ENCODE results near the gene SH3GL1.

SH3GL1 gene

DNA sequence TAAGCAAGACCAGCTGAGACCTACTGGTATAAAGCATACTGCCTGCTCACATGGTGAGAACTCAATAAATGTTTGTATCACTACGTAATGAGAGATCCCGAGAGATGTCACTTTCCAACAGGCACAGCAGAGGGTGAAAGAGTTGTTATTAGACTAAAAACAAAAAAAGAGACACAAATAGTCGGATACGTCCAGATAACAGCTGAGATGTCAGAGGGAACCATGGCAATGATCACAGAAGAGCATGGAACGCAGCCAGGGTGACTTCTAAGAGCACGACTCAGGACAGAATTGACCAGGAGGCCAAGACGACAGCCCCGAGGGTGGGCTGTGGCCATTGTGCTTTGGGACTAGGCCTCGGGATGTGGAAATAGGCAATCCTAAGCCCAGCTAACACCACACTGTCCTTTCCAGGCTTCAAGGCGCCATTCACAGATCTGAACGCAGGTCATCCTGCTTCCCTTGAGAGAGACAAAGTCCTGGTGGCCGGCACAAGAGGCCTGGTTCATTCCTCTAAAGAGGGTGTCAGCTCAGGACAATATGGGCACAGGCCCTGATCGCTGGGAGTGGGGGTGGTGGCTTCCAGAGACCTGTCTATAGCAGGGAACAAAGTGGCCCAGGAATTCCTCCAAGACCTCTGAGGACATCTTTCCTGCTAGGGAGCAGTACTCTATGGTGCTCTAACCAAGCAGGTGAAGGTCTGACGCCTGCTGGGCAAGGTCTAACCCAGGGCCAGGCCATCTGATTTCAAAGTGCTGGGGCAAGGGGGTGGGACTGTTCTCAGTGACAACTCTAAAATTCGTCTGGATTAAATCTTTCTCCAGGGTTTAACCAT is 3.2 kb downstream of the SH3GL1 start:
- DNase-seq (ENCODE audit: low spot score), result no peak

DNA sequence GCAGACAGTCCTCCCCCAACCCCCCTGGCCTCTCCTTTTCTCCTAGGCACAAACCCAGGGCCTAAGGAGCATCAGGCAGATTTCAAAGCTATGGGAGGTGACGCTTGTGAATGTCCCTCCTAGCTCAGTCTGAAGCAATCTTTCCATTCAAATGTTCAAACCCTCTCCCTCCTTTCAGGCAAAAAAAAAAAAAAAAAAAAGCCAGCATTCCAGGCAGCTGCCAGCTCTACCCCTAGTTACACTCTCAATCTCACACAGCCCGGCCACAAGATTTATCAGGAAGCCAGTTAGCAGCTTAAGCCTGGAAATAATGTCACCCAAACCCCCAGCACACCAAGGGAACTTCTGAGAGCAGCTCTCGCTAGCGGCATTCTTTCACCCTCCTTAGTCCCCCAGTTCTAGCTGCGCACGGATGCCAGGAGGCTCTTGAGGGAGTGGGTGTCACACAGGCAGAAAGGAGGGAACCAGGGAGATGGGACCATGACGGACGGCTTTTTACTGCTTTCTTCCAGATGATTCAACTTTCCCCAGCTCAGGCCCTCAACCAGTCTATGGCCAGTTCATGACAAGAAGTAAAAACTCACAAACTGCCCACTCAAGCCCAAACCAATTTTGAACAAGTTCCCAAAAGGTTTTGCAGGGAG is 6.3 kb downstream of the SH3GL1 start:
- no peak for DNase-seq (ENCODE audit: low spot score)

DNA sequence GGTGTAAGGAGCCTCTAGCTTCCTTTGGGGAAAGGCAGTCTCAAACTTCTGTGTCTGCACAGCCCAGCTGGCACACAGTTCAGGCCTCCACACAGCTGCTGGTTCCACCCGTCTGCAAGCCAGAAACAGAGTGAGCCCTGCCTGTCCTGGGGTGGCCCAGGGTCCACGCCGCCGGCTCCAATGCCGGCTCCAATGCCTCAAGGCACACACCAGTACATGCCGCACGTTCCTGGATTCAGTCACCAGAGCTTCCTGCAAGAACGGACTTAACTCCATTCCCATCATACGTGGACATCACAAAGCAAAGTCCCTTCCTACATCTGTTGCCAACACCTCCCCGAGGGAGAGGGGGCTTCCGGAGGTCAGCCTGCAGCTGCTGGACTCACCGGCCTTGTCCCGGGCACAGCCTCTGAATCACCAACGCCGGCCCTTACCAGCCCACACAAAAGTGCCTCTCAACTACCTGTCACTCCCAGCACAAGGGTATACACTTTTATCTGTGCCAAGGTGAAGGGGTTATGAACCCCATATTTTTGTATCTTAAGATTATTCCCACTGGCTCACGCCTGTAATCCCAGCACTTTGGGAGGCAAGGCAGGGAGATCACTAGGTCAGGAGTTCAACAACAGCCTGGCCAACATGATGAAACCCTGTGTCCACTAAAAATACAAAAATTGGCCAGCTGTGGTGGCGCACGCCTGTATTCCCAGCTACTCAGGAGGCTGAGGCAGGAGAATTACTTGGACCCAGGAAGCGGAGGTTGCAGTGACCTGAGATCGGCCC is 8.5 kb downstream of the SH3GL1 start:
- peak; percentile 58 for DNase-seq (ENCODE audit: low spot score)

DNA sequence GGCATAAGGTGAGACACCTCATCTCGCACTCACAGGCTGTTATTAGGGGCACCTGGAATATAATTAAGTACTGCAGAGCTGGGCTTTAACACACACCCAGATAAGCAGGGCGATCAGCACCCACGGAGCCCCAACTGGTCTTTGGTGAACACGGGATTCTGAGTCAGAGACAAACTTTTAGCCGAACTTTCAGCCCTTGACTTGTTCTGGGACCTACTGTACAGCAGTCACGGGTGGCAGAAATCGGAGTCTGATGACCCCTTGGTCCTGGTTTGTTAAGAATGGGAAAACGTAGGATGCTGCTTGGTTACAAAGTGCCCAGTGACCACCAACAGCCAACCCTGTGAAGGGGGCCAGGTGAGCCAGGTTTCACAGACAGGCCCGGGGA is 9.0 kb downstream of the SH3GL1 start:
- no peak for DNase-seq (ENCODE audit: low spot score)

DNA sequence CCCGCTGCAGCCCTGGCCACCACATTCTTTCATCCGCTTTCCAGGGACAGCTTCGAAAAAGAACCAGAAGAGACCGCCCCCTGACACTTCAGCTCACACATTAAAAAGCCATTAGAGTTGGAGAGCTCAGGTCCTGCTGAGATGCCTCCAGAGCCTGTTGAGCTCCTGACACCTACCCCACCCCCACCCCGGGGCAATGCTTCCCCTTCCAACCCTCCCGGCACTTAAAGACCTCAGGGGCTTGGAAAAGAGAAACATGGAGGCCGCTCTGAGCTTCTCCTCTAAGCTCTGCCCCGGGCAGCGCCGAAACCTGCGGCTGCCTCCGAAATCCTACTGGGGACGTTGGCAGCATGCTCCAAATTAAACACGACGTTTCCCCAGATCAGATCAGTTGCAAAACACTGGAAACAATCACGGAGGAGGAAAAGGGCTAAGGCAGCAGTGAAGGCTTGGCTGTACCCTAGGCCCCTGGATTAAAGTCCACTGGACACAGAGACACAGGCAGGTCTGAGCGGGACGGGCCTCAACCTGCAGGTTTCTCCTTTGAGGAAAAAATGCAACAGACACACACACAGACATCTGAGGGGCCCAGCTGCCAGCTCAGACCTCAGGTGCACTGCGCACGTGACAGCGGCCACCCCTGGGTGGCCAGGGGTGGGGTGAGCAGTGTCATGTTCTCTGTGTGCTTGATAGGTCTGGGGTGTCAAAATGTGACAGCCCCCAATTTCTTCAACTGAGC is 9.6 kb downstream of the SH3GL1 start:
- DNase-seq (ENCODE audit: low spot score), result no peak

DNA sequence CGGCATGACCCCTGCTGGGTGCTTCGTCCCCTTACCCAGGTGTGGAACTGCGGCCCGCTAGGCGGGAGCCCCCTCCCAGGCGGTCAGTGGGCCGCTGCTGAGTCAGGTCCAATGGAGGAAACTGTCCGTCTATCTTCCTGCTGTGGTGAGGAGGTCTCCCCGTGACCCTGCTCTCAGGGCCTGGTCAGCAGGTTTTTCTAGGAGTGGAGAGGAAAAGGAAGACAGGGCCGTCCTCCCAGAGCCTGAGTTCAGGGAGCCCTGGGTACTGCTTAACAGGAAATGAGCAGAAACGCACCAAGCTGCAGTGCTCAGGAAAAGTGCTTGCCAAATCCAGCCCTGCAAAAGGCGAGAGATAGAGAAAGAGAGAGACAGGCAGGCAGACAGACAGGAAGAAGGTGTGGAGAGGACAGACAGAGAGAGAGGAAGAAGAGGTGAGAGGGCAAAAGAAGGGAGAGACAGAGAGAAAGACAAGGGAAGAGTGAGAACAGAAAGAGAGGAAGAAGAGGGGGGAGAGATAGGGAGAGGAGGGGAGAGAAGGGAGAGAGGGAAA is 10.3 kb downstream of the SH3GL1 start:
- peak; percentile 46 for DNase-seq (ENCODE audit: low spot score)

DNA sequence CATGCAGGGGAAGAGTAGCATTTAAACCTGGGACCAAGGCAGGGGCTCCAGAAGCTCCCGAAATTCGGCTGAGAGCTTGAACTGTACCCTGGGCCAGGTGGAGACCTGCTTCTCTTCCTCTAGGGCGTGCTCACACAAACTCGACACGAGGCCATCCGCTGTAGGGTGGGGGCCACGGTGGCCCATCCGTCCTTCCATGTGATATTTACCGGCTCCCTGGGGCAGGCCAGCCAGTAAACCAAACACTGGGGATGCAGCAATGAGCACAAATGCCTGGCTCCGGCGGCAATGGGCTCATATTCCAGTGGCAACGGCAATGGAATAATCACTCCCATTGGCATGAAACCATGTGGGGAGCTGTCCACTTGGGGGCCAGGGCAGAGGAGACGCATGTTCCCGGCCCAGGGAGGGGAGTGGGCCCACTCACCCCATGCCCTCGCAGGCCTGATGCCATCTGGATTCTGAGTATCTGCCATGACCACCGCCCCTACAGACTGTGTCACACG is 10.8 kb downstream of the SH3GL1 start:
- DNase-seq (ENCODE audit: low spot score), result no peak

DNA sequence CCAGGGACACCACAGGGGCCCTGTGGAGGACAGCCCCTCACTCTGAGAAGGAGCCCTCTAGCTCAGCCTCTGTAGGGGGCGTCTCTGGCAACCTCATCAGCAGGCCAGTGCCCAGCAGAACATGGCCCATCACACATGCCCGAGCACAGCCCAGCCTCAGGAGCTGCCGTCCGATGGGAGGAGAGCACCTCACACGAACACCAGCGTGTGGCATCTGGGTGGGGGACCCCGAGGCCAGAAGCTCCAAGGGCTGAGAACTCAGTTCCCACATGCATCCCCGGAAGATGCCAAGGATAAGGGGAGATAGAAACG is 11.3 kb downstream of the SH3GL1 start:
- no peak for DNase-seq (ENCODE audit: low spot score)

DNA sequence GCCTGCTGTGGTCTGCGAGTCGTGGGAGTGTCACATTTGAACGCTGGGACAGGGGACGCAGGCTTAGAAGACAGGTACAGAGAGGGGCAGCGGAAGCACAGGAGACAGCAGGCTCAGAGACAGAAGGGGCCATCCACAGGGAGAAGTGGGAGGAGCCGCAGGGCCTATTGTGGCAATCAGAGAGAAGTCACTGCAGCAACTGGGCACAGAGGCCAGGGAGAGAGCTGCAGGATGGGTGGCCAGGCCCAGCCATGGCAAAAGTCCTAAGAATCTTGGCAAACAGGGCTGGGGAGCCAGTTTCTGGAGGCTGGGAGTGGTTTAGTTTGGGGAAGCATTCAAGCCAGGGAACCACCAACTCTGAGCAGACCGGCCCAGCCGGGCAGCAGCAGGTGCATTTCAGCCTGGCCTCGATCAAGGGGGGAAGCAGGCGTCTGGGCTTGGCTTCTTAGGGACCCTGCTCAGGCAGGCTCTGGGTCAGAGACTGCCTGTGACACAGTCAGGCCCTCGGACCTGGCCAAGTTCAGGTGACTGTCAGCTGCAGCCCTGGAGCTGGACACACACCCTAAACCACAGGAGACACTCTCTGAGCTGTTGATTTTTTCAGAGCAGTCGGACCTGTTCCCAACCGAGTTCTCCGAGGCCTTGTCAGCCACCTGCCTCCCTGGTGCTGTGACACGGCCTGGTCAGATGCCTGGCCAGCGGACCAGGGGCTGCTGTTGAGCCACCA is 11.8 kb downstream of the SH3GL1 start:
- no peak for DNase-seq (ENCODE audit: low spot score)

DNA sequence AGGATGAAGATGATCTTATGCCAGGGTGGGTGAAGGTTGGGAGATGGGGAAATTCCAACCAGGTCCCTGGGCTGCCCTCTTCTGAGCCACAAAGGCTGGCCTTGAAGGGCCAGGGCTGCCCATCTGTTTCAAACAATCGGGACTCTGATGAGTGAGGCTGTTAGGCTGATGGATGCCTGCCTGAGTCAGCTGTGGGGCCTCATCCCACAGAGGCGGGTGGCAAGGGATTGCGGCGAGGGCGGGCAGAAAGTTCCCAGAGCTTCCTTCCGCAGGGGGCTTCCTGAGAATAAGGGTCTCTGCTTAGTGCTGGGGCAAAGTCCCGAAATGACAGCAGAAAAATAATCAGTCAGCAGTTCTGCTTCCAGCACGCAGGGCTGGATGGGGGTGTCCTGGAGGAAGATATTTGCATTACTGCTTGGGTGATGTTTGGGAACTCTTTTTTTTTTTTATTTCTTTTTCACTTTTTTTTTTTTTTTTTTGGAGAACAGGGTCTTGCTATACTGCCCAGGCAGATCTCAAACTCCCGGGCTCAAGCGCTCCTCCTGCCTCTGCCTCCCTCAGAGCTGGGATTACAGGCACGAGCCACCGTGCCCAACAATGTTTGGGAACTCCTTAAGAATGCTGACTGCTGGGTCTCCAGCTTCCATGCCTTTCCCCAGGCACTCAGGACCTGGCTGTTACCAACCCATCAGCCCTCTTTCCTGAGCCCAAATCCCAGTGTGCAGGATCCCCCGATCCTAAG is 14.1 kb downstream of the SH3GL1 start:
- DNase-seq (ENCODE audit: low spot score), result no peak

DNA sequence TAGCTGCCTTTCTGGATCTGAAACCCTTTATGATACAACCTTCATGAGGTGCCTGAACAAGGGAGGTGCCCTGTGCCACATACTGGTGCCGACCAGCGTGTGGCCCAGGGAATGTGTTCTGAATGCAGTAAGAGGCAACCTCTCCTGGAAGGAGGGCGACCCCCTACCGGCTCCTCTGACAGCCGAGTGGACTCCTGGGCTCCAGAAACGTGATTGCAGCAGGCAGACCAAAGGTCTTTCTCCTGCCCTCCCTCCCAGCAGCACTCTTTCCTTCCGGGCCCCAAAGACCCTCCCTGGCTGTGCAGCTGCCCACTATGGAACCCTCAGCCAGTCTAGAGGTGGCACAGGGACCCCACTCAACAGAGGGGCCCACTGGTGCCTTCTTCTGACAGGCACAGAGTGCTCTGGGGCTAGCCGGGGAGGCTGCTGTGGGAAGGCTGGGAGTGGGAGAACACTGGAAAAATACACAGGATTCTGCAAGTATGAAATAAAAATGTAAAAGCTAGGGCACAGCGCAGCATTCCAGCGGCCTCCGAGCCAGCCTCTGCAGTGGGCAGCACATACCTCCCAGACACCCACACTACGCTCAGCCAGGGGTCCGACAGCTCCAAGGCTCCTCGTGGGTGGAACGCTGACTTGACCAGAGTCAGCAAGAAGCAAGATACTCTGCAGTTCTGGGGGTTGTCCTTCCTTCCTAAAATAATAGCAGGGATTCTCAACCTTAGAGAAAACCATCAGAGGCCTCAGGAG is 14.9 kb downstream of the SH3GL1 start:
- no peak for DNase-seq (ENCODE audit: low spot score)

DNA sequence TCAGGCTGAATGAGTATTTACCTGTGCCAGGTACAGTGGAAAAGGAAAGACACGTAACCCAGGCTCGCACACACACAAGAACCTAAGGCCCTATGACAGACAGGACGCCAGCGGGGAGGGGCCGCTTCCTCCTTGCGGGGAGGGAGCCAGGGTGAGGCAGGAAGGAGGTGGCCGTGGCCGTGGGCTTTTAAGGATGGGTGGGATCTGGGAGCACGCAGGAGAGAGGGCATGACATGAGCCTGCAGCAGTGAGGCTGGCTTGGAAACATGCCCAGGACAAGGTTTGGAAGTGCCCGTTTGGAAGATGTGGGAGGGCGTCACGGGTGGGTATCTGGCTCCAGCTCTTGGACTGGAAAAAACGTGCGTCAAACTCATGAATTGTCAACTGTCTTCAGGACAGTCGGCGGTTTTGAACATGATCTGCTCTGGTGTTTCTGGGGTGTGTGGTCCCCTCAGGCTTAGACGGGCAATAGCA is 20.1 kb downstream of the SH3GL1 start:
- no peak for DNase-seq (ENCODE audit: low spot score)

DNA sequence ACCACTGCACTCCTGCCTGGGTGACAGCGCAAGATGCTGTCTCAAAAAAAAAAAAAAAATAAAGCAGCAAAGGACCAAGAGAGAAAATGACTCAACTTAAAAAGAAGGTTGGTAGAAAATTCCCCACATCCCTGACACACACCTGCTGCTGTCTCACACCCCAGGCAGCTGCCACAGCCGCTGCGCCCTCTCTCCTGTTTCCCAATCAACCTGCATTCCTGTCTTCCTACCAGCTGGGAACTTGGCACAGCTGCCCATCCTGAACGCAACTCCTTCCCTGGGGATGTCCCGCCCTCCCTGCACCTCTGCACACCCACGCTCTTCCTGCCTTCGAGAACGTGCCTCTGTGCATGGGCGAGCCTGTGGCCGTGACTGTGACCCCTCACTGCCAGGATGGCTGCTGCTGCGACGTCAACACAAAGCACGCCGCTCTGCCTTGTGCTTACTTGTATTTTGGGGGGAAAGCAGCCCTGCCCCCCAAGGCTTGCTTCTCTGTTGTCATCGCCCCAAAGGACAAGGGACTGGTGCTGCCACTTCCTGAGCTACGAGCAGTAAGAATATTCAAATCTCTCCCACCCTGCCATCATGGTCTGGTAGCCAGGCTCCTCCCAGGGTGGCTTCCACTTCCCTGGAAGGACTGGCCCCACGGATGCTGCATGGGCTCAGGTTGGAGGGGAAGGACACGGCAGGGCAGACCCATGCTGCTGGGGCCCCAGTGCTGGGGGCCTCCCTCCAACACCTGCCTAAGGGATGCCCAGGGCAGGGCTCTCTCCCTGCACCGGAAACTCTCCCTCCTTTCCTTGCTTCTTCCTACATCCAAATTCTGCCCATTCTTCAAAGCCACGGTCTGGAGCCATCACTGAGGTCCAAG is 20.7 kb downstream of the SH3GL1 start:
- no peak for DNase-seq (ENCODE audit: low spot score)

DNA sequence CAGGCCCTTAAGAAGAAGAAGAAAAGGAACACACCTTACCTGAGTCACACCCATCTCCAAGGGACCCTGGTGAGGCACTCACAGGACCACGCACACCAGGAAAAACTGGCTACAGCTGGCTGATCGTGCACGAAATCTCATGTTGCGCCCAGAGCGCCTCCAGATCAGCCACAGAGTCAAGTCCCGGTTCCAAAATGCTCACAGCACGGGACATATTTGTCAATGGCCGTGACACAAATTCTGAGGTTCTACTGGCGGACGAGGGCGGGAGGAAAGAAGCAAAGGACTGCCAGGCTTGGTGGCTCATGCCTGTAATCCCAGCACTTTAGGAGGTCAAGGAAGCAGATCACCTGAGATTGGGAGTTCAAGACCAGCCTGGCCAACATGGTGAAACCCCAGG is 21.5 kb downstream of the SH3GL1 start:
- DNase-seq (ENCODE audit: low spot score), result no peak

DNA sequence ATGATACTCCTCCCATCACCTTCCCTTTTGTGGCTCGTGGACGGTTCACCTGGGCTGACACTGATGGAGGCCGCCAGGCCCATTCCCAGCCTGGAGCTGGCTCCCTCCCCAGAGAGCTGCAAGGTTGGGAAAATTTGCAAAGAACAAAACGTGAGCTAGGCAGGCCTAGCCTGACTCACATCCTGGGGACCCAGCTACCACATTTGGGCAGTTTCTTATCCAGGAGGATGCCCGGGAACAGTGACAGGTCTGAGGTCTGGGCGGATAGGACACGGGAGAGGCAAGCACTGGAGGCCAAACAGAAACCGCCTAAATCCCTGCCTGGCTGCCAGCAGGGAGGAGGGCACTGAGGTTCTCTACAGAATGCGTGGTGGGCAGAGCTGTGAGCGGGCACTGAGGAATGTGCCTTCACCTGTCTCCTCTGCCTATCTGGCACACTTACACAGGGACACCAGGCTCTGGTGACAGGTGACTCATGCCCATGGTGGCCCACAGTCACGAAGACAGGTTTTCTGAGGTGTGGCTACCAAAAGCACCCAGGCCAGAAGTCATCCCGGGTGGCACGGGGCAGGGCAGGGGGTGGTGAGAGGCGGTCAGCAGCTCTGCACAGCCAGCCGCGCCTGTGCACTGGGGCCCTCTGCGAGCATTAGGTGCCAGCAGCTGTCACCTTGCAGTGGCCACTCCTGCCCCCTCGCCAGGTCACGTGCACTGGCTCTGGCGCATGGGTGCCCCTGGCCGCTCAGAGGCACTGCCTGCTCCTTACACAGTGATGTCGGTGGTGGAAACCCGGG is 23.2 kb downstream of the SH3GL1 start:
- no peak for DNase-seq (ENCODE audit: low spot score)

DNA sequence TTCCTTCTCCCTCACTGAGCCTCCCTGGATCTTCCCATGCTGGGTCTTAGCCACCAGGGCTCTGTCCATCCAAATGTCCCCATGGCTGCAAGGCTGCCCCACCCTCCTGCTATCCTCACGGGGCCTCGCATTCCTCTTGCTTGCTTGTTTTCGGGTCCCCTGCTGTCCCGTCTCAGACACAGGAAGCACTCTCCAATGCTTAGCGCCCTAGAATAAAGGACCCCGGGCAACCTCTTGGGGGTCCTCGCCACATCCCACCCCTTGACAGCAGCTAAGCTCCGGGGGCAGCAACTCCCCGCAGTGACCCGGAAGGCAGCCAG is 23.7 kb downstream of the SH3GL1 start:
- no peak for DNase-seq (ENCODE audit: low spot score)

DNA sequence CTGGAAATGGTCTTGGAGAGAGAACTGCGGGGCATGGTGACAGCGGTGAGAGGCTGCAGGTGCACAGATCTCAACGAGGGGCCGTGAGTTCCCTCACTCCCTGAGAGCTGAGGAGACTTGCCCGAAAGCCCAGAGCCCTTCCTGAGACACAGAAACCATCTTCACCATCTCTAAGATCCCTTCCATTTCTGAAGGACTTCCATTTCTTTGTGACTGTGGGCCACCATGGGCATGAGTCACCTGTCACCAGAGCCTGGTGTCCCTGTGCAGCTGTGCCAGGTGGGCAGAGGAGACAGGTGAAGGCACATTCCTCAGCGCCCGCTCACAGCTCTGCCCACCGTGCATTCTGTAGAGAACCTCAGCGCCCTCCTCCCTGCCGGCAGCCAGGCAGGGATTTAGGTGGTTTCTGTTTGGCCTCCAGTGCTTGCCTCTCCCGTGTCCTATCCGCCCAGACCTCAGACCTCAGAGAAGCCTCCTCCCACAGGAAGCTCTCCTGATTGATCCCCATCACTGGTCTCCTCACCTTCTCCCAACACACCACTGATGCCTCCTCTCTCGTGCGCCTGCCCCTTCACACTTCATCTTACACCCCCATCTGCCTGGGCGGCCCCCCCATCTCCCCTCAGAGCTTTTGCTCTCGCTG is 24.2 kb downstream of the SH3GL1 start:
- DNase-seq (ENCODE audit: low spot score), result no peak
